HG03025 (cell line): Measurements from ENCODE around the gene SLC25A23.
A peak's percentile ranks its signal among the peaks of the same experiment; 100 is the strongest.

Source experiments
- ATAC-seq: cut with Tn5 transposase; IDR thresholded peaks from one replicate; pipeline ENCODE4 v1.9.1; 2021; ENCODE audit warnings: mild to moderate bottlenecking, moderate library complexity; ENCODE audit not compliant: unreplicated experiment, low FRiP score

The SLC25A23 gene

GRCh38 chr19:6481541-6482342 is 22.1 kb upstream of the SLC25A23 start, which contains the start of gene DENND1C:
TSS of gene DENND1C (minus strand) at chr19:6481787. CDS start at chr19:6481695, 92 bp downstream.
- ATAC-seq: no peak

- ATAC-seq: no peak
Observed at GRCh38 chr19:6480848-6481415, 21.3 kb upstream of the SLC25A23 start.

- no peak for ATAC-seq
Observed at GRCh38 chr19:6479836-6480398, 20.3 kb upstream of the SLC25A23 start.

GRCh38 chr19:6478815-6479214 is 19.2 kb upstream of the SLC25A23 start:
- no peak for ATAC-seq

GRCh38 chr19:6476896-6477431 is 17.4 kb upstream of the SLC25A23 start:
- ATAC-seq: no peak

GRCh38 chr19:6476155-6476895 is 16.7 kb upstream of the SLC25A23 start:
- ATAC-seq: no peak

GRCh38 chr19:6475321-6476108 is 15.9 kb upstream of the SLC25A23 start:
- ATAC-seq: no peak

GRCh38 chr19:6473647-6474046 is 14.1 kb upstream of the SLC25A23 start:
- ATAC-seq: no peak

- no peak for ATAC-seq
Observed at GRCh38 chr19:6472713-6473112, 13.1 kb upstream of the SLC25A23 start.

GRCh38 chr19:6471076-6471475 is 11.5 kb upstream of the SLC25A23 start:
- ATAC-seq: no peak

- no peak for ATAC-seq
Observed at GRCh38 chr19:6470173-6470572, 10.6 kb upstream of the SLC25A23 start.

GRCh38 chr19:6467384-6467783 is 7.8 kb upstream of the SLC25A23 start:
- ATAC-seq: no peak

- no peak for ATAC-seq
Observed at GRCh38 chr19:6466526-6467248, 7.1 kb upstream of the SLC25A23 start.

GRCh38 chr19:6465663-6466062 is 6.1 kb upstream of the SLC25A23 start:
- ATAC-seq: no peak

GRCh38 chr19:6465006-6465405 is 5.4 kb upstream of the SLC25A23 start:
- no peak for ATAC-seq

- ATAC-seq: no peak
Observed at GRCh38 chr19:6464070-6464873, 4.7 kb upstream of the SLC25A23 start, which contains the start of gene CRB3. TSS of gene CRB3 (plus strand) at chr19:6464271. CDS start at chr19:6464702, 431 bp downstream.

- ATAC-seq: peak; percentile 66
Observed at GRCh38 chr19:6460099-6460884, 700 bp upstream of the SLC25A23 start.
